ENCODE results near the gene RASSF5.

DNA sequence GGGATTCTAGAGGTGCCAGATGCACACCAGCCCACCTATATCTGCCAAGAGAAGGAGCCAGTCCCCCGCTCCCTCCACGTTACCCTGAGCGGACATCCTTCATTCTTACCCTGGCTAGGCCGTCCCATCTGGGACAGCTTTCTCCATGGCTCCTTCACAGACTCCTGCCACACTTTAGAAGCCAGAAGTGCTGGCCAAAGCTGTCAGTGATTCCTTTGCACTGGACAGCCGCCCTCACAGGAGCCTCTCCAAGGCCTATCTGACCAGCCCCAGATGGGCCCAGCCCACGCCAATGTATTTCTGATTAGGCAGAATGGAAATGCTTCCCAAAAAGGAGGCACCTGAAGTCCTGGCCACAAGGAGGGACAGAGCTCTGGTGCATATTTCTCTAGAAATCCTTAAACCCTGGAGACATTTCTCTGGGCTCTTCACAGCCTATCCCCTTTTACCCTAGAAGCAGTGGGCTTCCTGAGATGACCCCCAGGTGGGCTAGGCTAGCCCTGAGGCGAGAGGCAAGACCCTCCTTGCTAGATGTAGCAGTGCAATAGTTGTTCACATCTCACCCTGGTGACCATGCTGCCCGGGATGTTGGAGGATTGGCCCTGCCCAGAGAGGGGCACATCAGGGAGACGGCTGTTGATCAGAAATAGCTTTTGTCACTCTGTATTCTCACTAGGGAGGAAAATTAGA lies 44.1 kb downstream of the RASSF5 start:
- TF ChIP-seq, protein P1, sequence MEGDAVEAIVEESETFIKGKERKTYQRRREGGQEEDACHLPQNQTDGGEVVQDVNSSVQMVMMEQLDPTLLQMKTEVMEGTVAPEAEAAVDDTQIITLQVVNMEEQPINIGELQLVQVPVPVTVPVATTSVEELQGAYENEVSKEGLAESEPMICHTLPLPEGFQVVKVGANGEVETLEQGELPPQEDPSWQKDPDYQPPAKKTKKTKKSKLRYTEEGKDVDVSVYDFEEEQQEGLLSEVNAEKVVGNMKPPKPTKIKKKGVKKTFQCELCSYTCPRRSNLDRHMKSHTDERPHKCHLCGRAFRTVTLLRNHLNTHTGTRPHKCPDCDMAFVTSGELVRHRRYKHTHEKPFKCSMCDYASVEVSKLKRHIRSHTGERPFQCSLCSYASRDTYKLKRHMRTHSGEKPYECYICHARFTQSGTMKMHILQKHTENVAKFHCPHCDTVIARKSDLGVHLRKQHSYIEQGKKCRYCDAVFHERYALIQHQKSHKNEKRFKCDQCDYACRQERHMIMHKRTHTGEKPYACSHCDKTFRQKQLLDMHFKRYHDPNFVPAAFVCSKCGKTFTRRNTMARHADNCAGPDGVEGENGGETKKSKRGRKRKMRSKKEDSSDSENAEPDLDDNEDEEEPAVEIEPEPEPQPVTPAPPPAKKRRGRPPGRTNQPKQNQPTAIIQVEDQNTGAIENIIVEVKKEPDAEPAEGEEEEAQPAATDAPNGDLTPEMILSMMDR (IDR thresholded peaks at IDR 0.05; ENCODE audit: low read depth, low read length): no peak
- TF ChIP-seq EZH2phosphoT487 (IDR thresholded peaks at IDR 0.05; ENCODE audit: low read depth): no peak
